NT2/D1 (cell line): ENCODE data around the gene RFXAP.

Experiments used
- DNase-seq: peaks from one replicate; pipeline ENCODE4 v3.0.0-alpha.2; 2011; ENCODE audit warnings: low read depth, low spot score
- H3K27me3 ChIP-seq: 2 replicates; pipeline ENCODE4 v1.6.0; 2011; ENCODE audit warnings: mild to moderate bottlenecking; ENCODE audit not compliant: insufficient read length, insufficient read depth
- H3K36me3 ChIP-seq: 2 replicates; pipeline ENCODE4 v1.6.1; 2011; ENCODE audit warnings: mild to moderate bottlenecking, low read length, mixed read lengths; ENCODE audit not compliant: insufficient read depth, insufficient read length
- H3K4me1 ChIP-seq: 2 replicates; pipeline ENCODE4 v1.5.1; 2011; ENCODE audit not compliant: insufficient read depth, insufficient read length
- H3K4me3 ChIP-seq: 2 replicates; pipeline ENCODE4 v1.5.1; 2011; ENCODE audit warnings: low read depth; ENCODE audit not compliant: insufficient read length
- H3K9ac ChIP-seq: 2 replicates; pipeline ENCODE4 v1.6.0; 2011; ENCODE audit warnings: low read depth; ENCODE audit not compliant: insufficient read length
- H3K9me3 ChIP-seq: 2 replicates; pipeline ENCODE4 v1.5.1; 2011; ENCODE audit warnings: mild to moderate bottlenecking, low read length; ENCODE audit not compliant: insufficient read depth
- SUZ12 ChIP-seq: IDR thresholded peaks from 2 replicates; pipeline ENCODE4 v1.6.1; 2011; ENCODE audit not compliant: insufficient read length, insufficient read depth; ENCODE audit errors: extremely low read depth
- YY1 ChIP-seq: IDR thresholded peaks from 2 replicates; pipeline ENCODE4 v1.6.1; 2011; ENCODE audit not compliant: insufficient read length, insufficient read depth
- ZNF274 ChIP-seq: IDR thresholded peaks from 2 replicates; pipeline ENCODE4 v1.6.1; 2011; ENCODE audit warnings: mild to moderate bottlenecking, low read depth, low read length

The RFXAP gene, protein sequence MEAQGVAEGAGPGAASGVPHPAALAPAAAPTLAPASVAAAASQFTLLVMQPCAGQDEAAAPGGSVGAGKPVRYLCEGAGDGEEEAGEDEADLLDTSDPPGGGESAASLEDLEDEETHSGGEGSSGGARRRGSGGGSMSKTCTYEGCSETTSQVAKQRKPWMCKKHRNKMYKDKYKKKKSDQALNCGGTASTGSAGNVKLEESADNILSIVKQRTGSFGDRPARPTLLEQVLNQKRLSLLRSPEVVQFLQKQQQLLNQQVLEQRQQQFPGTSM

DNA sequence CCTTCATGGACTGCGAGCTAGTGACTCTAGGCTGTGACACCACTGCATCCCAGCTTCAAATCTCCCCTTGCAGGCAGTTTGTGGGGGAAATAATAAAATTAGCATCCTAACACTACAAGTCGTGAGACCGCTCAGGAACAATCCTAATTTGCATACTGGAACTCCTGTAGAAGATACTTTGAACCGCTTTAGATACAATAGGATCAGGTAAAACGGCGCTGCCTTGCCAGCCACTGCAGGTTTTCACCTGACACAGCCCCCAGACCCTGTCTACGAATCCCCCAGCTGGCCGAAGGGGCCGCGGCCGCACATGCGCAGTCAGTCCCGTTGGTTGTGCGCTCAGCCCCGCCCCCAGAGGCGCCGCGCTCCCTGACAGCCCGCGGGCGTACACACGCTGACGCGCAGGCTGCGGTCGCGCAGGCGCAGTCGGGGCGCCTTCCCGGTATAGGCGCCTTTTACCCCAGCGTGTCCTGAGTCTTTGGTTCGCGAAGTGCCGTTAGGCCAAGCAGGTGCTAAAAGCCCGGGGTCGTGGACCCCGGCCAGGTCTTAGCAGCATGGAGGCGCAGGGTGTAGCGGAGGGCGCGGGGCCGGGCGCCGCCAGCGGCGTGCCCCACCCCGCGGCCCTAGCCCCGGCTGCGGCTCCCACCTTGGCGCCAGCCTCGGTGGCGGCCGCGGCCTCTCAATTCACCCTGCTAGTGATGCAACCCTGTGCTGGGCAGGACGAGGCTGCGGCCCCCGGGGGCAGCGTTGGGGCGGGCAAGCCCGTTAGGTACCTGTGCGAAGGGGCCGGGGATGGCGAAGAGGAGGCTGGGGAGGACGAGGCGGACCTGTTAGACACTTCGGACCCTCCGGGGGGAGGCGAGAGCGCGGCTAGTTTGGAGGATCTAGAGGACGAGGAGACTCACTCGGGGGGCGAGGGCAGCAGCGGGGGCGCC lies at the start of gene RFXAP:
TSS of gene RFXAP (plus strand) at position 419 of the 935 bp plus-strand sequence. CDS start at position 555, 136 bp downstream.
- H3K9me3 ChIP-seq: no peaks in the 10 kb centered on the region
- no peaks in the 10 kb centered on the region for H3K27me3 ChIP-seq
- peak within 1 kb of the TSS; percentile 82 for H3K9ac ChIP-seq
- no peaks in the 10 kb centered on the region for H3K36me3 ChIP-seq
- DNase-seq: peak; percentile 72
- TF ChIP-seq ZNF274: no peak
- TF ChIP-seq SUZ12: no peak
- no peak for TF ChIP-seq YY1
- H3K4me1 ChIP-seq: no peaks in the 10 kb centered on the region
- peak within 1 kb of the TSS; percentile 58 for H3K4me3 ChIP-seq

- TF ChIP-seq YY1: no peak
- TF ChIP-seq SUZ12: no peak
- TF ChIP-seq ZNF274: no peak
These were observed 49.5 kb upstream of the RFXAP start for GRCh38 chr13:36769545-36769944.

DNA sequence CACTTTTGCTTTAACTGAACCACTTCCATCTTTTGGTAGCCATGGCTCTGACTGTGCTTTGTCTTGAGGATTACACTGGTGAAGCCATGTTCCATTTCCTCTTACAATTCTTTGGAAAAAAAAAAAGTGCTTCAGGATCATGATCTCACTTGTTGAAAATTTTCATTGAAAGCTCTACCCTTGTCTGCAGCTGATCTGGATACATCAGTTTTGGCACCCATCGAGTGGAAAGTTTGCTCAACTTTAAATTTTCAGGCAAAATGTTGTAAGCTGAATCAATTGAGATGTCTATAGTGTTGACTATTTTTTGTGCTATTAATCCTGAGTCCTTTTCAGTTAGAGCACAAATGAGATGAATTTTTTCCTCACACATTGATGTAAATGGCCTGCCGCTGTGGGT lies 48.3 kb upstream of the RFXAP start:
- Histone ChIP-seq H3K4me3 (no peak overlapping the region), H3K27me3 (no peaks in the 10 kb centered on the region), H3K36me3 (no peaks in the 10 kb centered on the region), H3K9me3 (peaks cover 12% of the 10 kb centered on the region), H3K9ac (no peak overlapping the region), H3K4me1 (no peaks in the 10 kb centered on the region)
- DNase-seq: no peak
- TF ChIP-seq YY1 (no peak), SUZ12 (no peak), ZNF274 (no peak)

More at GRCh38 chr13:36769545-36769944, 49.5 kb upstream of the RFXAP start:
- DNase-seq: no peak
- H3K4me3 ChIP-seq: no peak overlapping the region
- no peak overlapping the region for H3K9ac ChIP-seq
- H3K36me3 ChIP-seq: no peaks in the 10 kb centered on the region
- H3K4me1 ChIP-seq: no peaks in the 10 kb centered on the region
- no peaks in the 10 kb centered on the region for H3K27me3 ChIP-seq
- H3K9me3 ChIP-seq: peaks cover 12% of the 10 kb centered on the region

- Histone ChIP-seq H3K36me3 (no peaks in the 10 kb centered on the region), H3K27me3 (no peaks in the 10 kb centered on the region), H3K9ac (no peak overlapping the region), H3K9me3 (no peaks in the 10 kb centered on the region), H3K4me3 (no peak overlapping the region), H3K4me1 (no peaks in the 10 kb centered on the region)
- no peak for DNase-seq
- TF ChIP-seq YY1: no peak
- no peak for TF ChIP-seq ZNF274
- TF ChIP-seq SUZ12: no peak
These were observed 46.2 kb upstream of the RFXAP start for GRCh38 chr13:36772853-36773252.

- Histone ChIP-seq H3K9me3 (no peaks in the 10 kb centered on the region), H3K4me3 (no peak overlapping the region), H3K27me3 (no peaks in the 10 kb centered on the region), H3K9ac (no peak overlapping the region), H3K36me3 (no peaks in the 10 kb centered on the region), H3K4me1 (peaks cover 4% of the 10 kb centered on the region)
- TF ChIP-seq ZNF274: no peak
- TF ChIP-seq YY1: no peak
- TF ChIP-seq SUZ12: no peak
- no peak for DNase-seq
These were observed 44.1 kb upstream of the RFXAP start for GRCh38 chr13:36774931-36775330.

DNA sequence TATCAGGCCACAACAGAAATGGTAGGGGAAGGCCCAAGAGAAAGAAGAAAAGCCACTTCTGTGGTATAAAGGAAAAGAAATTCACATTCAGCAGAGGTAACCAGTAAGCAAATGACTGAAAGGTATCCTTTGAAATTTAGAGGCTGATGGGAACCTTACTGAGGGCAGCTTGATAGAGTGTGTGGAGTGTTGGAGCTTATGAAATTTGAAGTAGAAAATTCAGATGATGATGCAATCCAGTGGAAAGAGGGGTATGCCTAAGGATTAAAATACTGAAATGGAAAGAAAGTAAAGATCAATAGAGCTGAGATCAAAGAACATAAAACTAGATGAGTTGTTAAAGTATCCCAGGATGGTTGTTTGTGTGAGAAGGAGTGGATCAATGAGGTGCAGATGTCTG lies 42.8 kb upstream of the RFXAP start:
- Histone ChIP-seq H3K9me3 (peaks cover 5% of the 10 kb centered on the region; the same call in 1 of the 2 replicates), H3K9ac (no peak overlapping the region), H3K4me3 (no peak overlapping the region), H3K36me3 (no peaks in the 10 kb centered on the region), H3K27me3 (no peaks in the 10 kb centered on the region), H3K4me1 (peaks cover 4% of the 10 kb centered on the region)
- TF ChIP-seq ZNF274: no peak
- no peak for TF ChIP-seq SUZ12
- TF ChIP-seq YY1: no peak
- no peak for DNase-seq

DNA sequence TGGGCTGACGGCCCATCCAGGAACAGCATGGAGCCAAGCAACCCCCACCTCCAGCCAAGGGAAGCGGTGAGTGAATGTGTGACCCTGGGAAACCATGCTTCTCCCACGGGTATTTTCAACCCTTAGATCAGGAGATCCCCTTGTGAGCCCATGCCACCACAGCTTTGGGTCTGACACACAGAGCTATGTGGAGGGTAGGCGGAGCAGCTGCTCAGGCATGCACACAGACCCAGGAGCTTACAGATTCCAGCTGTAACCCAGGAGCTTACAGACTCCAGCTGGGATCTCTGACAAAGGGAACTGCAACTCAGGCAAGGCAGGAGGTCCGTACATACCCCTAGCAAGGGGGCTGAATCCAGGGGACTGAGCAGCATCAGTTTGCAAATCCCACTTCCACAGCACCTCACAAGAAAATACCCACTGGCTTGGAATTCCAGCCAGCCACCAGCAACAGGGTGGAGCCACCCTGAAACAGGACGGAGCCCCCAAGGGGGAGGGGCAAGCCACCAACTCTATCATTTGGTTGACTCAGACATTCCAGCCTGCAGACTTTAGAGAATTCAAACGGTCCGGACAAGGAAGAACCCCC lies 40.8 kb upstream of the RFXAP start:
- Histone ChIP-seq H3K36me3 (no peaks in the 10 kb centered on the region), H3K27me3 (no peaks in the 10 kb centered on the region), H3K9ac (no peak overlapping the region), H3K4me3 (no peak overlapping the region), H3K9me3 (peaks cover 12% of the 10 kb centered on the region; the same call in 1 of the 2 replicates), H3K4me1 (peaks cover 4% of the 10 kb centered on the region)
- DNase-seq: no peak
- TF ChIP-seq ZNF274 (no peak), YY1 (no peak), SUZ12 (no peak)
